ENCODE results near the gene GJA4.
"Not testable (repeated sequence)": the region's sequence is repeated elsewhere in the genome, so short reads cannot be mapped to it uniquely, and the experiment has no call there.

Gene GJA4

DNA sequence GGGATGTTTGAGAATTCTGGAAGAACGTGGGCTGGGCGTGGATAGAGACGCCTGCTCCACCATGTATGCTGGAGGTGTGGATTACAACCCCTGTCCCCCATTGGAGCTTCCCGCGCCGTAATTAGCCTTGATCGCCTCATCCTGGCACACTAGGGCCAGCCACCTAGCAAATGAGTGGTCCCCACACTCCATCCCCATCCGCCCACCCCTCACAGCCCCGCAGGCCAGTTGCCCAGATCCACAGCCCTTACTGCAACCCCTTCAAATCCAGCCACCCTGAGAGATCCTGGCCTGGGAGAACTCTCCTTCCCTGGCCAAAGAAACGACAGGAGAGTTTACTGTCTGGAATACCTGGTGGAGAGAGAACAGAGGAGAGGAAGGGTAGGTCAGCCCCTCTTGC is 375 bp upstream of the GJA4 start:
- DNase-seq (ENCODE audit: low spot score) = no peak

DNA sequence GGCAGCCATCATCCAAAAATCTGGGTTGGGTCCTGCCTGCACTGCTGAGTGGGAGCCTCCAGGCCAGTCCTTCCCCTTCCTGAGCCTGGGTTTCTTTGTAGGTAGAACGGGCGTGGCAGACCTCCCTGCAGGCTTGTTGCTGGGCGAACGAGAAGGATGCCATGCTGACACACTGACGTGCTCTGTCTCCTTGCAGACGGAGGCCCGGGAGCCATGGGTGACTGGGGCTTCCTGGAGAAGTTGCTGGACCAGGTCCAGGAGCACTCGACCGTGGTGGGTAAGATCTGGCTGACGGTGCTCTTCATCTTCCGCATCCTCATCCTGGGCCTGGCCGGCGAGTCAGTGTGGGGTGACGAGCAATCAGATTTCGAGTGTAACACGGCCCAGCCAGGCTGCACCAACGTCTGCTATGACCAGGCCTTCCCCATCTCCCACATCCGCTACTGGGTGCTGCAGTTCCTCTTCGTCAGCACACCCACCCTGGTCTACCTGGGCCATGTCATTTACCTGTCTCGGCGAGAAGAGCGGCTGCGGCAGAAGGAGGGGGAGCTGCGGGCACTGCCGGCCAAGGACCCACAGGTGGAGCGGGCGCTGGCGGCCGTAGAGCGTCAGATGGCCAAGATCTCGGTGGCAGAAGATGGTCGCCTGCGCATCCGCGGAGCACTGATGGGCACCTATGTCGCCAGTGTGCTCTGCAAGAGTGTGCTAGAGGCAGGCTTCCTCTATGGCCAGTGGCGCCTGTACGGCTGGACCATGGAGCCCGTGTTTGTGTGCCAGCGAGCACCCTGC is 1.4 kb downstream of the GJA4 start:
- no peak for DNase-seq (ENCODE audit: low spot score)

DNA sequence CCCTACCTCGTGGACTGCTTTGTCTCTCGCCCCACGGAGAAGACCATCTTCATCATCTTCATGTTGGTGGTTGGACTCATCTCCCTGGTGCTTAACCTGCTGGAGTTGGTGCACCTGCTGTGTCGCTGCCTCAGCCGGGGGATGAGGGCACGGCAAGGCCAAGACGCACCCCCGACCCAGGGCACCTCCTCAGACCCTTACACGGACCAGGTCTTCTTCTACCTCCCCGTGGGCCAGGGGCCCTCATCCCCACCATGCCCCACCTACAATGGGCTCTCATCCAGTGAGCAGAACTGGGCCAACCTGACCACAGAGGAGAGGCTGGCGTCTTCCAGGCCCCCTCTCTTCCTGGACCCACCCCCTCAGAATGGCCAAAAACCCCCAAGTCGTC is 2.0 kb downstream of the GJA4 start:
- DNase-seq (ENCODE audit: low spot score) = no peak

DNA sequence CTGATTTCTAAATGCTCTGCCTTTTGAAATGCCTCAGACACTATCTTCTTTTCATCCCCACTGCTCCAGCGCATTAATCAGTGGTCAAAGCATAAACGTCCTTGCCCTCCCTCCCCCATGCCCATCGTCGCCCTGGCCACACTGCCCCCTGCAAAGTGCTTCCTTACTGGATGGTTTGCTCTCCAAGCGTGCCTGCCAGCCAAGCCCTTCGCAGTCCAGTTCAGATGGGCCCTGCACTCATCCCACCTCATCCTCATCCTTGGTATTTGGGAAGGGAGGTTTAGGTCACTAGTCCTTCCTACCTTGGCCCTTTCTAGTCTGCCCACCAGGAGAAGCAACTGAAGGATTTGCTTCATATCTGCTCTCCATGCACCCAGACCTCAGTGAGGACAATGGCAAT is 3.1 kb downstream of the GJA4 start:
- no peak for DNase-seq (ENCODE audit: low spot score)

DNA sequence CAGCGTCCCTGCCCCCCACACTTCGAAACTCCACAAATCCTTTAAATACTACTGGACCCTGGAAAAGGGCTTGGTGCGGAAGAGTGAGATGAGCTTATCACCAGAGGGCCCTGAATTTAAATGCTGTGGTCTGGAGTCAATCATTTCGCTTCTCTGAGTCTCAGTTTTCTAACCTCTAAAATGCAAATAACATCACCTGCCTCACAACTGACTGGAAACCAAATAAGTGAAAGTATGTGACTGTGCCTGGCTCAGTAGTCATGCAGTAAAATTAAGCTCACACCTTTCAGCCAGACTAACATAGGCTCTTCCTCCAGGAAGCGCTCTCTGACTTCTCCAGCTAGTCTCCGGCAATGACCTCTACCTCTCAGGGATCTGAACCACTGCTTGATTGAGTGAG is 4.2 kb downstream of the GJA4 start:
- no peak for DNase-seq (ENCODE audit: low spot score)

DNA sequence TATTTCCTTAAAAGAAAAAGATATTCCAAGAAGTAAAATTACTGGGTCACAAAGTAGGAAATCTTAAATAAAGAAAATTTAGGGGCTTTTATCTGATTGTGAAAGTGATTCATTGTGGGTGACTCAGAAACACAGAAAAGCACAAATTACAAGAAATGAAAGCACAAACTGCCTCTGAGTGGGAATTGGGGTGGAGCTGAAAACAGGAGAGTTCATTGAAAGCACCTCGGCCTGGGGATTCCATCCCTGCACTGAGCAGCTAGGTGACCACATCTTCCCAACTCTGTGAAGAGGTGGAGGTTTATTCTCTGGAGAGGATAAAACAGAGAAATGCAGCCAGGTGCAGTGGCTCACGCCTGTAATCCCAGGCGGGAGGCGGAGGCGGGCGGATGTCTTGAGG is 7.4 kb downstream of the GJA4 start:
- DNase-seq (ENCODE audit: low spot score) = no peak

DNA sequence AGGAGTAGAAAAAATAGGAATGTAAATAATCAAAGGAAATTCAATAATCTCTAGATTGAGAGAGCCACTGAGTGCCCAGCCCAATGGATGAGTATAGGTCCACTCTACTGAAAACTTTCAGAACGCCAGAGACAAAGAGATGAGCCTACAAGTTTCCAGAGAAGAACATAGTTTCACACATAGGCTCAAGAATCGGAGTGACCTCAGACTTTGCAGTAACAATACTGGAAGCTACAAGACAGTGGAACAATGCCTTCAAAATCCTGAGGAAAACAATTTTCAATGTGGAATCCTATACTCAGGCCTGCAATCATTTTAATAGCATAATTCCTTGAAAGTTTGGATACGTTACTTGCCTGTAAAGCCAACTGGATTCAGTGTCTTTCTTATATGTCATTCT is 11.0 kb downstream of the GJA4 start:
- DNase-seq (ENCODE audit: low spot score) = no peak

DNA sequence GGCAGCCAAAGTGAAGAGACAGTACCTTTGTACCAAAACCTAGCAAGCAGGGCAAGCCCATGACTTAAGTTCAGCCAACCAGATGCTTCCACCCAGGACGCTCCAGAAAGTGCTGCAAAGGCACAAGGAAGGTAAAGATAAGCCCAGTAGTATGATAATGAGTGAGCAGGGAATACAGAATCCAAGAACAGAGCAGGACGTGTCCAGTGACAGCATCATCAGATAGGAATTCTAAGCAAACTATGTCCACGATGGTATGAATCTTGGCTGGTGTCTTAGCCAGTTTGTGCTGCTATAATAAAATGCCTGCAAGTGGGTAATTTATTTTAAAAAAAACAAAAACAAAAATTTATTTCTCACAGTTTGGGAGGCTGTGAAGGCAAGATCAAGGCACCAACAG is 13.6 kb downstream of the GJA4 start:
- no peak for DNase-seq (ENCODE audit: low spot score)

DNA sequence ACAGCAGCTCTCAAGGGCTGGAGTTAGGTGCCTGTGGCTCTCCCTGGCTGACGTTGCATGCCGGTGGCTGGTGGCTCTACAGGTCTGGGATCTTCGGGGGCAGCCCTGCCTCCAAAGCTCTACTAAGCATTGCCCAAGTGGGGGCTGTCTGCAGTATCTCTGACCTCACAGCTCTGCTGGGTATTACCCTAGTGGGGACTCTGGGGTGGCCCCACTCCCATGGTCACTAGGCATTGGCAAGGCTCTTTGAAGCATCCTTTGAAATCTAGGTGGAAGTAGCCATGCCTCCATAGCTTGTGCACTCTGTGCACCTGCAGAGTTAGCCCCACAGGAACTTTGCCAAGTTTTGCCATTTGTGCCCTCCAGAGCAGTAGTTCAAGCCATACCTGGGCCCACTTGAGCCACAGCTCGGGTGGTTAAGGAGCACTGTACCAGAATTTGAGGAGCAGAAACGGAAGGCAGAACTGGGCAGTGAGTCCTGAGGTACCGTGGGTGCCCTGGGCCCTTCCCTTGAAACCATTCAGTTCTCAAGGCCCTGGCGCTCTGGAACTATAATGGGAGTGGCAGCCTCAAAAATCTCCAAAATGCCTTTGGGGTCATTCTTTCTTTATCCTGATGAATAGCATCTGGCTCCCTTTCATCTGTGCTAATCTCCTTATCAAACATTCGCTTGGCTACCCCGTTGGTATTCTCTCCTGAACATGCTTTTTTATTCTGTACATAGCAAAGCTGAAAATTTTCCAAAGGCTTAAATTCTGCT is 15.4 kb downstream of the GJA4 start:
- DNase-seq (ENCODE audit: low spot score) = no peak

DNA sequence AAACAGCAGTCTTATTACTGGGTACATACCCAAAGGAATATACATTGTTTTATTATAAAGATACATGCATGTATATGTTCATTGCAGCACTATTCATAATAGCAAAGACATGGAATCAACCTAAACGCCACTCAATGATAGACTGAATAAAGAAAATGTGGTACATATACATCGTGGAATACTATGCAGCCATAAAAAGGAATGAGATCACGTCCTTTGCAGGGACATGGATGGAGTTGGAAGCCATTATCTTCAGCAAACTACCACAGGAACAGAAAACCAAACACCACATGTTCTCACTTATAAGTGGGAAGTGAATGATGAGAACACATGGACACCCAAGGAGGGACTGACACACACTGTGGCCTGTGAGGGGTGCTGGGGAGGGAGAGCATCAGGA is 18.0 kb downstream of the GJA4 start:
- not testable (repeated sequence) for DNase-seq (ENCODE audit: low spot score)

DNA sequence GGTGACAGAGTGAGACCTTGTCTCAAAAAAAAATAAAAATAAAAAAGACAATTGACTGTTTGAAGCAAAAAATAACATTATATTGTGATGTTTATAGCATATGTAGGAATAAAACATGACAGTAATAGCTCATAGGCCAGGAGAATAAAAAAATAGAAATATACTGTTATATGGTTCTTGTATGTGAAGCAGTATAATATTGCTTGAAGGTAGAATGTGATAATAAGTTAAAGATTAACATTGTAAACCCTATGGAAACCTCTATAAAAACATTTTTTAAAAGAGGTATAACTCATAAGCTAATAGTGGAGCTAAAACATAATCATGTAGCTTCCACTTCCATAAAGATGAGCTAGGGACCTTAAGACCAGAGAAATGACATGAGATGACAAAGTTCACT is 23.5 kb downstream of the GJA4 start:
- DNase-seq (ENCODE audit: low spot score) = no peak

DNA sequence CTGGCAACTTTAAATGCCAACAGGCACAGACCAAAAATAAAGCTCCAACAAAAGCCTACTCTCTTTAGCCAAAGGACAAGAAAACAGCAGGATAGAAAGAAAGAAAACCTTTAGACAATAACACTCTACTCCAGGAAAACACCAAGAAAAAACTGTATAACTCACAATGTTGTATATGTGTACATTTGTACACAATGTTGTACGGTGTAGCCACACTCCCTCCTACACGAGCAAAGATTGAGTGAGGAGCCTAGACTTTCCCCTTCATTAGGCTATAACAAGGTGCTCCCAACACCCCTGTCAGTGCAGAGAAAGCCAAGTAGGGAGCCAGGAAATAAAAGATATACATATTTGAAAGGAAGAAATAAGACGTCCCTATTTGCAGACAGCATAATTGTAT is 24.0 kb downstream of the GJA4 start:
- no peak for DNase-seq (ENCODE audit: low spot score)

DNA sequence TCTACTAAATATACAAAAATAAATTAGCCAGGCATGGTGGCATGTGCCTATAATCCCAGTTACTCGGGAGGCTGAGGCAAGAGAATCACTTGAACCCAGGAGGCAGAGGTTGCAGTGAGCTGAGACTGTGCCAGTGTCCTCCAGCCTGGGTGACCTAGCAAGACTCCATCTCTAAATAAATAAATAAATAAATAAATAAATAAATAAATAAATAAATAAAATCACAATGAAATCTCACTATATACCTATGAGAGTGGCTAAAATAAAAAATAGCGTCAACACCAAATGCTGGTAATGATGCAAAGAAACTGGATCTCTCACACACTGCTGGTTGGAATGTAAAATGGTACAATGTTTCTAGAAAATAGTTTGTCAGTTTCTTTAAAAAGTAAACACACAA is 26.1 kb downstream of the GJA4 start:
- not testable (repeated sequence) for DNase-seq (ENCODE audit: low spot score)

DNA sequence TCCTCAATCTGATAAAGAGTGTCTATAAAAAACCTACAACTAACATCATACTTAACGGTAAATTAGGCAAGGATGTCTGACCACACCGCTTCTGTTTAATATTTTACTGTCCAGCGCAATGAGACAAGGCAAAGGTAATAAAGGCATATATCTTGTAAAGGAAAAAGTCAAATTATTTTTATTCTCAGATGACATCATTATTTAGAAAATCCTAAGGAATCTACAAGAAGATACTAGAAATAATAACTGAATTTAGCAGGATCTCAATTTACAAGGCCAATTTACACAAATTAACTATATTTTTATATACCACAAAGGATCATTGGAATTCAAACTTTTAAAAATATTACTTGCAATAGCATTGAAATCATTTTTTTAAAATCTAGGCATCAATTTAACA is 29.4 kb downstream of the GJA4 start:
- DNase-seq (ENCODE audit: low spot score) = no peak

DNA sequence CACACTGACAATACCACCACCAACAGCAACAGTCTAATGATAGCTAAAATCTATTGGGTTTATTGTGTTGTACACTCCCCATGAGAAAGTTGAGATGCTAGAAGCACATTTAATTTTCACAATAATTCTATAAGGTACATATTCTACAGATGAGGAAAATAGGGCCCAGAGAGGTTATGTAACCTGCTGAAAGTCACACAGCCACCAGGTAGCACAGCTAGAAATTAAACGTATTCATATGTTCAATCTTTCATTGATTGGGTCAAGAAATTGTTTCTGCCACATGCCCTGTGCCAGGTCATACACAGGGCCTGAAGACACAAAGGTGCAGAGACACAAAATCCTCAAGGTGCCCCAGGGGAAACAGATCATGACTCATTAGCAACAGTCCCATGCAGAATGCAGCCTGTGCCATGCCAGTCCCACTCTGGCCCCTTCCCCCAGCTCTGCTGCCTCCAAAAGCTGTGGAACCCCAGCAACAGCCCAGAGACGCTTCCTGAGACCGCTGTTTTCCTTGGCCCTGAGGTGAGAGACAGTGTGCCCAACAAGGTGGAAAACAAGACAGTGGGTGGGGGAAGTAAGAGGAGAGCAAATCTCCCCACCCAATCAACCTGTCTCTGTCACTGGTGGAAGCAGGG is 32.1 kb downstream of the GJA4 start:
- no peak for DNase-seq (ENCODE audit: low spot score)

DNA sequence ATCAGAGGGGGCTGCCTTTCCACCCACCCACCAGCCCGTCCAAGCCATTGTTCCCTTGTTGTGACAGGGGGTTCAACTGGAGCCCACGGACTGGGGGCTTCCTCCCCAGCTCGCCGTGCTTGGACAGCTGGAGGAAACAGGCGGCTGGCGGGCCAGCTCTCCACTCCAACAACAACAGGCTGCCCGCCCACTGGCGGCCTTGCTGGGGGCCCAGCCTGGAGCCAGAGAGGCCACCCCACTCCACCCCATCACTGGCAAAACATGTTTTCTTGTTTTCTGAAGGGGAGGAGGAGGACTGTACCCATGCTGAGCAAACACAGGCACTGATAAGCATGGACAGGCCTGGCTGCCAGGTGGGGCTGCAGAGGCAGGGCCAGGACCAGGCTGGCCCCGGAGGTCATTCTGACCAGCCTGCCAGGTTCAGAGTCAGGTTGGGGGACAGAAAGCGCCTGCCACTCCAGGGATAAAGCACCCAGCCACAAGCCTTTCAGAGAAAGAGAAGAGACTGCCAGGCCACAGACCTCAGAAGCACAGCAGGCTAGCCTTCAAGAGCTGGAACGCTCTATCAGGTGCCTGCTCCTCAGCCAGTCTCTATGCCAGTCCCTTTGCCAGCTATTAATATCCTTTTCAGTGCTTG is 32.8 kb downstream of the GJA4 start:
- DNase-seq (ENCODE audit: low spot score) = no peak

DNA sequence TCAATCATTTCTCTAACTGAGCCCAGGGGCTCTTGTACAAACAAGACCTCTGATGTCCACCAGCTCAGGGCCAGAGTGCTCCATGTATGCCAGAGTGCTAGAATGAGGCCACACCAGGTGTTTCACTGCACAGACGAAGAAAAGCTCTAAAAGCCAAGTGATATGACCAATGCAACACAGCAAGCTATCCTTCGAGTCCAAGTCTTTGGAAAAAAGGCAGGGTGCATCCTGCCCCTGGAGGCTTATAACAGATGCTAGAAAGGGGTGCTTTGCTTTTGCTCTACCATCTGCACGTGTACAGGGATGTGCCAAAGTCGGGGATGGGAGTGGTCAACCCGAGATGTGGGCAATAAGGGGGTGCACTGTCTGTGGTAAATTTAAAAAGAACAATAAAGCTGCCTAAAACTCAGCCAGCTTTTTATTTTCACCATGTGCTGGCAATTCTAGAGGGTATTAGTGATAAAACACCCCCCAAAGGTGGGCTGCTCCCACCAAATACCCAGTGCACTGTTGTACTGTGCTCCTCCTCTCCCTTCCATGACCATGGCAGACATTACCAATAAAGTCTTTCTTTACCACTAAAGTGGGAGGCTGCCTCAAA is 34.6 kb downstream of the GJA4 start:
- no peak for DNase-seq (ENCODE audit: low spot score)

DNA sequence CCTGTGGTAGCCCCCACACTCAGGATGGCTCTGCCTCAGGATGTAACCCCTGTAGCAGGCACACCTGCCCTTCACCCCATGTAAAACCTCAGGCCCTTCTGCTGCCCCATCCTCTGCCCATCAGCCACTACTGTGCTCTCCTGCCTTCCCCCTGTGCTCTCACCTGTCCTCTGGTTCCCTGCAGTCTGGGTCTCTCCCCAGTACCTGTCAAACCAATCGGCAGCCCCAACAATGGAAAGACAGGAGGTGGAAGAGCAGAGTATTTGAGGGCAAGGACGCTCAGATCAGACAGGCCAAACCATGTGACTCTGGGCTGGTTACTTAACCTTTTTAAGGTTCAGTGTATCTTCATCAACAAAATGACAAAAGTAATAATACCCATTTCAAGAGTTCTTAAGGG is 35.8 kb downstream of the GJA4 start:
- DNase-seq (ENCODE audit: low spot score) = no peak

DNA sequence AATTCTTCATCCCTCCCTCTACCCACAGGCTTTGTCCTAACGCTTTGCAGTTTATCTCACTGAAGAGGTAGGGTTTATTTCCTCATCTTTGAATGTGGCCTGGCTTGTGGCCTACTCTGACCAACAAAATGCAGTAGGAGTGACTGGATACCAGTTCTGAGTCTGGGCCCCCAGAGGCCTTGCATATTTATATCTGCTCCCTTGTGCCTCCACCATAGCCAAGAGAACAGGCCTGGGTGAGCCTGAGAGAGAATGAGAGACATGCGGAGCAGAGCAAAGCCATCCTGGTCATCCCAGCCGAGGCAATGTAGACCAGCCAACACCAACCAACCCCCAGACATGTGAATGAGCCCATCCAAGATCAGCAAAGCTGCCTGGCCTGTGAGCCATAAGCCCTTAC is 36.5 kb downstream of the GJA4 start:
- DNase-seq (ENCODE audit: low spot score) = no peak

DNA sequence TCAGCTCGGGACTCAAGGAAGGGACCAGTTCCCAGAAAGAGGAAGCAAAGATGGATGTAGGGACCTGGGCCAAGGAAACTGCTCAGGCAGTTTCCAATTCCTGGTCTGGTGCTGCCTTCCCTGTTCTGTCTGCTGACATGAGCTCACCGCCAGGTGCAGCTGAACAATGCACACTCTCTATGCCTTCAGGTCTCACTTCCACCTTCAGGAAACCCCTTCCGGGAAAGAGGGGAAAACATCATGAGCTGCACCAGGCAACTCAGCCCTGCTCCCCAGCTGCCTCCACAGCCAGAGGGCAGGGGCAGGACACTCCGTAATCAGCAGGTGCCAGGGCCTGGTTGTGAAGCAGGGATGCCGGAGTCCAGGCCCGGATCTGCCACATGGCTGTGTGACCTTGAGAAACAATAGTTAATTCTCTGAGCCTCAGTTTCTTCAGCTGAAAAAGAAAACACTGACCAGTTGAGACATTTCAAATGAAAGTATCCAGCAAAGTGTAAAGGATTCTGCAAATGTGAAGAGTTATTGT is 39.0 kb downstream of the GJA4 start:
- DNase-seq (ENCODE audit: low spot score) = no peak

DNA sequence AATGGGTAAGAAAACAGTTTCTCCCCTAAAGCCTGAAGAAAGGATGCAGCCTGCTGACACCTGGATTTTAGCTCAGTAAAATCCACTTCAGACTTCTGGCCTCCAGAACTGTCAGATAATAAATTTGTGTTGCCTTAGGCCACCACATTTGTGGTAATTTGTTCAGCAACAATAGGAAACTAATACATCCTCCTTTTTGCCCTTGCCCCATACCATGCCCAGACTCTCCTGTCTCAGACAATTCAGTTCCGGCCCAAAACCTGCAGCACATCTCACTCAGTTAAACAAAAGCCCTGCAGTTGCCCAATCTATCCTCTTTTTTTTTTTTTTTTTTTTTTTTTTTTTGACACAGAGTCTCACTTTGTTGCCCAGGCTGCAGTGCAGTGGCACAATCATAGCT is 40.9 kb downstream of the GJA4 start:
- DNase-seq (ENCODE audit: low spot score) = no peak

Measured in hematopoietic multipotent progenitor cell treated with erythropoietin and hydrocortisone succinate and interleukin-3 and kit ligand, for 15 days (in vitro differentiated cells).